Measurements from ENCODE around the gene TTLL4.

Gene TTLL4

DNA sequence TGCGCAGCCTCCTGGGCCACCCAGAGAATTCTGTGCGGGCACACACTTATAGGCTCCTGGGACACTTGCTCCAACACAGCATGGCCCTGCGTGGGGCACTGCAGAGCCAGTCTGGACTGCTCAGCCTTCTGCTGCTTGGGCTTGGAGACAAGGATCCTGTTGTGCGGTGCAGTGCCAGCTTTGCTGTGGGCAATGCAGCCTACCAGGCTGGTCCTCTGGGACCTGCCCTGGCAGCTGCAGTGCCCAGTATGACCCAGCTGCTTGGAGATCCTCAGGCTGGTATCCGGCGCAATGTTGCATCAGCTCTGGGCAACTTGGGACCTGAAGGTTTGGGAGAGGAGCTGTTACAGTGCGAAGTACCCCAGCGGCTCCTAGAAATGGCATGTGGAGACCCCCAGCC, 11.8 kb upstream of the TTLL4 start:
- no peaks in the 10 kb centered on the region for H3K4me1 Mint-ChIP-seq
- ATAC-seq (no peak), DNase-seq (no peak)
- no peak overlapping the region for H3K4me3 Mint-ChIP-seq
- H3K27ac Mint-ChIP-seq: no peak overlapping the region
- H3K27me3 Mint-ChIP-seq: no peaks in the 10 kb centered on the region
- no peaks in the 10 kb centered on the region for H3K36me3 Mint-ChIP-seq (ENCODE audit: low read depth)
- H3K9me3 Mint-ChIP-seq: no peaks in the 10 kb centered on the region

DNA sequence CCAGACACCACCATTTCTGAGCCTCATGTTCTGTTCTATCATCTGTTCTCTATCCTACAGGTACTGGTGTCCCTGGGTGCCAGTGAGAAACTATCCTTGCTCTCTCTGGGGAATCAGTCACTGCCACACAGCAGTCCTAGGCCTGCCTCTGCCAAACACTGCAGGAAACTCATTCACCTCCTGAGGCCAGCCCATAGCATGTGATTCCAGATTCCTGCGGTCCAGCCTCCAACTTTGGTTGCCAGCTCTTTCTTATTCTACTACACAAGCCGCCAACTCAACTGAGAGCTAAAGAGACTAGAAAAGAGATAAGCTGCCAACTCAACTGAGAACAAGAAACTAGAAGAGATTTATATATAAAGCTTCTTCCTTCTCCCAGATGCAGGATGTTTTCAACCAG, 8.8 kb upstream of the TTLL4 start:
- H3K27ac Mint-ChIP-seq: no peak overlapping the region
- DNase-seq (no peak), ATAC-seq (no peak)
- no peak overlapping the region for H3K4me3 Mint-ChIP-seq
- no peaks in the 10 kb centered on the region for H3K9me3 Mint-ChIP-seq
- H3K36me3 Mint-ChIP-seq (ENCODE audit: low read depth): no peaks in the 10 kb centered on the region
- H3K4me1 Mint-ChIP-seq: no peaks in the 10 kb centered on the region
- H3K27me3 Mint-ChIP-seq: no peaks in the 10 kb centered on the region

DNA sequence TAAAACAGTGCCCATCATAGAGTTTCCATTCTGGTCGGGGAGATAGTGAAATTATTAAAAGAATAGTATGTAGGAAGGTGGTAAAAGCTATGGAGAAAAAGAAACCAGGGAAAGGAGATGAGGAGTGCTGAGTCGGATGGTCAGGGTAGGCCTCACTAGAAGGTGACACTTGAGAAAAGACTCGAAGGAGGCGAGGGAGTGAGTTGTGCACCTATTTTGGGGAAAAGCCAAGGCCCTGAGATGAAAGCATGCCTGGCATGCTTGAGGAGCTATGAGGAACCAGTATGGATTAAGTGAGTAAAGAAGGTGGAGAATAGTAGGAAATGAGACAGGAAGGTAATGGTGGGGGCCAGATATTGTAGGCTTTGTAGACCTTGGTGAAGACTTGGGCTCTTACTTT, 7.3 kb upstream of the TTLL4 start:
- no peak overlapping the region for H3K27ac Mint-ChIP-seq
- H3K4me1 Mint-ChIP-seq: no peaks in the 10 kb centered on the region
- no peak for DNase-seq
- no peak for ATAC-seq
- no peak overlapping the region for H3K4me3 Mint-ChIP-seq
- H3K36me3 Mint-ChIP-seq (ENCODE audit: low read depth): no peaks in the 10 kb centered on the region
- H3K9me3 Mint-ChIP-seq: no peaks in the 10 kb centered on the region
- H3K27me3 Mint-ChIP-seq: peaks cover 3% of the 10 kb centered on the region

DNA sequence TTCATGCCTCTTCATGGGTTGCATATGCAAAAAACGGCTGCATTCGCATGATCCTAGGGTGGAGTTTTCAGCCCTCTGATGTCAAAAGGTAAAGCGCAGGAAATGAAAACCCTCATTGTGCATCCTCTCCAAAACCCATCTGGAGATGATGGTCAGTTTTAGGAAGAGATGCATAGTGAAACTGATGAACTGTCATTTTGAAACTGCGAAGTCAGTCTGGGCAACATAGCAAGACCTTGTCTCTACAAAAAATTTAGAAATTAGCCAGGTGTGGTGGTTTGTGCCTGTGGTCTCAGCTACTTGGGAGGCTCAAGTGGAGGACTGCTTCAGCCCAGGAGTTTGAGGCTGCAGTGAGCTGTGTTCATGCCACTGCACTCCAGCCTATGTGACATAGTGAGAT, 2.5 kb upstream of the TTLL4 start:
- no peak for ATAC-seq
- Mint-ChIP-seq H3K4me1 (peaks cover 16% of the 10 kb centered on the region), H3K27me3 (peaks cover 3% of the 10 kb centered on the region), H3K9me3 (no peaks in the 10 kb centered on the region), H3K4me3 (no peak overlapping the region), H3K36me3 (ENCODE audit: low read depth) (no peaks in the 10 kb centered on the region), H3K27ac (no peak overlapping the region)
- DNase-seq: no peak

DNA sequence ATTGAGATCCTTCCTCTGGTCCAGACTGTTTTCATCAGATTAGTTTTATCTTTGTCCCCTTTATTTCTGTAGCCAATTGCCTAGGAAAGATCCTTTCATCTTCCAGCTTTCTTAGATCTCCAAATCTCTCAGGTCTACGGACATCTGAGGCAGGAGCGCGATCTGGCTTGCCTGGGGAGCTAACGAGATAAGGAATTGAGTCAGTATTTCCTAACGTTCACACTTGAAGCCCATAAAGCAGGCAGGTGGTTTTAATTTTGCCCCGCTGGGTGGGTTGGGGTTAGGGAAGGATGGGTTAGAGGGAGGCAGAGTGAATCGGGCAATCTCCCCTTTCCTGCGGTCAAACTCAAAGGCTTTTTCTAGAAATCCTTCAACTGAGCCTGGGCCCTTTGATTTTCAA, 727 bp upstream of the TTLL4 start:
- no peaks in the 10 kb centered on the region for H3K9me3 Mint-ChIP-seq
- no peak for ATAC-seq
- H3K4me3 Mint-ChIP-seq: peak overlapping the region; percentile 98
- no peak for DNase-seq
- peaks cover 3% of the 10 kb centered on the region for H3K27me3 Mint-ChIP-seq
- peaks cover 23% of the 10 kb centered on the region for H3K4me1 Mint-ChIP-seq
- H3K27ac Mint-ChIP-seq: peak overlapping the region; percentile 35
- no peaks in the 10 kb centered on the region for H3K36me3 Mint-ChIP-seq (ENCODE audit: low read depth)

DNA sequence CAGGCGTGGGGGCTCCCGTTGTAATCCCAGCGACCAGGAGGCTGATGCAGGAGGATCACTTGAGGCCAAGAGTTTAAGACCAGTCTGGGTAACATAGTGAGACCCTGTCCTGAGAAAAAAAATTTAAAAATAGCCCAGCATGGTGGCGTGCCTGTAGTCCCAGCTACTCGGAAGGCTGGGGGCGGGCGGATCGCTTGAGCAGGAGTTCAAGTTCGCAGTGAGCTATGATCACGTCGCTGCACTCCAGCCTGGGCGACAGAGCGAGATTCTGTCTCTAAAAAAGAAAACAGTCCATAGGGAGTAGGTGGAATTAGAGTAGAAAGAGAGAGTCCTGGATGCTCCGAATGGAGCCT, 325 bp upstream of the TTLL4 start:
- DNase-seq: no peak
- peak overlapping the region; percentile 89 for H3K27ac Mint-ChIP-seq
- peaks cover 3% of the 10 kb centered on the region for H3K27me3 Mint-ChIP-seq
- H3K4me3 Mint-ChIP-seq: peak overlapping the region; percentile 98
- no peak for ATAC-seq
- peaks cover 23% of the 10 kb centered on the region for H3K4me1 Mint-ChIP-seq
- H3K36me3 Mint-ChIP-seq (ENCODE audit: low read depth): no peaks in the 10 kb centered on the region
- H3K9me3 Mint-ChIP-seq: no peaks in the 10 kb centered on the region

DNA sequence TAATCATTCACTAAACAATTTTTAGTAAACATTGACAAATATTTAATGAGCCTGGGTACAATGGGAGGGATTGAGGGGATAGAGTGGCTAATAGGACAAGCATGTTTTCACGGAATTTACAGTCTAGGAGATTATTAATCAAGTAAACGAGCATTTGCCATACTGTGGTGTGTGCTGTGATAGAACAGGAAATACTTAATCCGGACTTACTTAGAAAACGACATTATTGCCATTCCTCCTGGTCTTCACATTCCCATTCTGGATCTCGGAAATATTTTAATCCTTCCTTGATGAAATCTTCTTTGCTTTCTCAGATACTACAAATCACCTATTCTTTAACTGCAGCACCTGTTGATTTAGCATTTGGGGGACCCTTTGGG, 905 bp downstream of the TTLL4 start:
- H3K36me3 Mint-ChIP-seq (ENCODE audit: low read depth): peaks cover 5% of the 10 kb centered on the region
- no peaks in the 10 kb centered on the region for H3K9me3 Mint-ChIP-seq
- ATAC-seq: no peak
- peaks cover 3% of the 10 kb centered on the region for H3K27me3 Mint-ChIP-seq
- DNase-seq: no peak
- peak overlapping the region; percentile 89 for H3K27ac Mint-ChIP-seq
- peaks cover 23% of the 10 kb centered on the region for H3K4me1 Mint-ChIP-seq
- H3K4me3 Mint-ChIP-seq: peak overlapping the region; percentile 98

DNA sequence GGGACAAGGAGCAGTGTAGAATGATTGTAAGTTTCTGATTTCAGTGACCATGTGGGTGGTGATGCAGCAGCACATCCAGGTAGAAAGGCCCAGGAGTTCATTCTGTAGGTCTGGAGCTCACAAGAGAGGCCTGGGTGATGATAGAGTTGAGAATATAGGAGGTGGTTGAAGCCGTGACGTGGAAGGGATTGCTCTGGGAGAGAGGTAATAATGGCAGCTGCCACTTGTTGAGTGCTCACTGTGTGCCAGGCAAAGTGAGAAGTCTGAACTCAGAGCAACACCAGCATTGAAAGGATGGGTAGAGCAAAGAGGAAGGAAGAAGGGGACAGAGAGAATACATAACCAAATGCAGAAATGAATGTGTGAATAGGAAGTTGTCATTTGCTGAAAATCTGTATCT, 3.3 kb downstream of the TTLL4 start:
- Mint-ChIP-seq H3K36me3 (ENCODE audit: low read depth) (peaks cover 11% of the 10 kb centered on the region), H3K9me3 (no peaks in the 10 kb centered on the region), H3K27me3 (no peaks in the 10 kb centered on the region), H3K4me3 (no peak overlapping the region), H3K4me1 (peaks cover 33% of the 10 kb centered on the region), H3K27ac (no peak overlapping the region)
- DNase-seq: no peak
- no peak for ATAC-seq

DNA sequence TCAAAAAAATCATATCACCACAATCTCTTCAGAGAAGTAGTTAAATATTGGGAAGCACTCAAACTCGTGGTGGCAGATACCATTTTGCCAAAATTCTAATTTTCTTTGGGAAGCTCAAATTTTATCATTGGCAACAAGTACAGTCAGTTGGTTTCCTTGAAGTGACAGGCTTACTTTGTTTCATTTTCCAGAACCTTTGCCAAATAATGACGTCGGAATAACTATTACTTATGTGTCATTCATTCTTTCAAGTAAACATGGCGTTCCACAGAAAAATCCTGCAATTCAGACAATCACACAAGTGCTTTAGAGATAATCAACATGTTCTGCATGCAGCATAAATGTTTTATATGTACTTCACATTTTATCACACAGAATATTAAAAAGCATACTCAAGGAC, 5.4 kb downstream of the TTLL4 start:
- ATAC-seq: no peak
- no peak for DNase-seq
- Mint-ChIP-seq H3K9me3 (no peaks in the 10 kb centered on the region), H3K27me3 (no peaks in the 10 kb centered on the region), H3K4me1 (peaks cover 29% of the 10 kb centered on the region), H3K36me3 (ENCODE audit: low read depth) (peaks cover 20% of the 10 kb centered on the region), H3K27ac (no peak overlapping the region), H3K4me3 (no peak overlapping the region)

DNA sequence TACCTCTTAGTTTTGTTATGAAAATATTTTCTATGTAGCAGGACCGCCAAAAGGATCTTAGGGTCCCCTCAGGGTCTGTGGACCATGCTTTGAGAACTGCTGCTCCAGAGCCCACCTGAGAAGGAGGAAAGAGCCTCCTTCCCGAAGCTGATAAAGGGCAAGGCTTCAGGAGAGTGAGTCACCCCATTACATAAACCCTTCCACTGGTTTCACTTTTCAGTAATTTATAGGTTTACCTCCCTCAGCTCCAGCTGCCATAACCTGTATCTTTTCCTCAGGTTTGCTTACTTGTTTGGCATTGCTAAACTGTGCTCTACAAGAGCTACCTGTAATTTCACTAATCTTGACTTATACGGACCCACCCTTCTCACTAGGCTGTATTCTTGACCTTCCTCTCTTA, 6.6 kb downstream of the TTLL4 start:
- Mint-ChIP-seq H3K36me3 (ENCODE audit: low read depth) (peaks cover 20% of the 10 kb centered on the region), H3K27ac (no peak overlapping the region), H3K4me1 (peaks cover 18% of the 10 kb centered on the region), H3K27me3 (no peaks in the 10 kb centered on the region), H3K4me3 (no peak overlapping the region), H3K9me3 (no peaks in the 10 kb centered on the region)
- DNase-seq (no peak), ATAC-seq (peak; percentile 43)

DNA sequence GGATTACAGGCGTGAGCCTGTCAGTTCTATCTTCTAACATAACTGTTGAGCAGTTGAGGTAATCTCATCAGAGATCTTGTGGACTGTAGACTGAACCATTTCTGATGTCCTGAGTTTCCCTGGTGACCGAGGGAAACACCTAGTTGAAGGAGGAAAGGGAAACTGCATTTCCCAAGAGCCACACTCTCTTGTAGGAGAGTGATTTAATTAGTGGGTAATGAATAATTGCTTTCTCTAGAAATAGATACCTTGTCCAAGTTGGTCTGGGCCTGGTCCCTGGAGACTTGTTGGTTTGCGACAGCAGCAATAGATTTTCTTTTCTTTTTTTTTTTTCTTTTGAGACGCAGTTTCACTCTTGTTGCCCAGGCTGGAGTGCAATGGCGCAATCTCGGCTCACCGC, 7.4 kb downstream of the TTLL4 start:
- no peak for DNase-seq
- H3K27ac Mint-ChIP-seq: no peak overlapping the region
- H3K4me3 Mint-ChIP-seq: no peak overlapping the region
- H3K27me3 Mint-ChIP-seq: no peaks in the 10 kb centered on the region
- H3K9me3 Mint-ChIP-seq: no peaks in the 10 kb centered on the region
- no peak for ATAC-seq
- peaks cover 24% of the 10 kb centered on the region for H3K4me1 Mint-ChIP-seq
- peaks cover 20% of the 10 kb centered on the region for H3K36me3 Mint-ChIP-seq (ENCODE audit: low read depth)

DNA sequence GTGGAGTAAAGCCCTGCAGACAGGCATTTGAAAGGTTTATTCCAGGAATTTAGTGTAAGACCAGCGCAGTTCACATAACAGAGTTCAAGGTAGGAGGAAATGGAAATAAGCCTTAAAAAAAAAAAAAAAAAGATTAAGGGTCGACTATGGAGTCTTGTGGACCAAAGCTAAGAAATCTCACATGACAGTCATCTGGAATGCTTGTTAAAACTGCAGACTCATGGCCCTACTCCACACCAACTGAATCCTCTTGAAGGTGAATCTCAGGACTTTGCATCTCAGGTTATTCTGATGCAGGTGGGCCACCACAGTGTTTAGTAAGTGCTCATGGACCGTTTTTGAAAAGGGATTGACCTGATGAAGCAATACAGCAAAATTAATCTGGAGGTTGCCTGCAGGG, 8.8 kb downstream of the TTLL4 start:
- no peaks in the 10 kb centered on the region for H3K27me3 Mint-ChIP-seq
- ATAC-seq (no peak), DNase-seq (no peak)
- H3K4me1 Mint-ChIP-seq: peaks cover 24% of the 10 kb centered on the region
- H3K4me3 Mint-ChIP-seq: no peak overlapping the region
- H3K36me3 Mint-ChIP-seq (ENCODE audit: low read depth): peaks cover 26% of the 10 kb centered on the region
- H3K27ac Mint-ChIP-seq: no peak overlapping the region
- H3K9me3 Mint-ChIP-seq: no peaks in the 10 kb centered on the region

DNA sequence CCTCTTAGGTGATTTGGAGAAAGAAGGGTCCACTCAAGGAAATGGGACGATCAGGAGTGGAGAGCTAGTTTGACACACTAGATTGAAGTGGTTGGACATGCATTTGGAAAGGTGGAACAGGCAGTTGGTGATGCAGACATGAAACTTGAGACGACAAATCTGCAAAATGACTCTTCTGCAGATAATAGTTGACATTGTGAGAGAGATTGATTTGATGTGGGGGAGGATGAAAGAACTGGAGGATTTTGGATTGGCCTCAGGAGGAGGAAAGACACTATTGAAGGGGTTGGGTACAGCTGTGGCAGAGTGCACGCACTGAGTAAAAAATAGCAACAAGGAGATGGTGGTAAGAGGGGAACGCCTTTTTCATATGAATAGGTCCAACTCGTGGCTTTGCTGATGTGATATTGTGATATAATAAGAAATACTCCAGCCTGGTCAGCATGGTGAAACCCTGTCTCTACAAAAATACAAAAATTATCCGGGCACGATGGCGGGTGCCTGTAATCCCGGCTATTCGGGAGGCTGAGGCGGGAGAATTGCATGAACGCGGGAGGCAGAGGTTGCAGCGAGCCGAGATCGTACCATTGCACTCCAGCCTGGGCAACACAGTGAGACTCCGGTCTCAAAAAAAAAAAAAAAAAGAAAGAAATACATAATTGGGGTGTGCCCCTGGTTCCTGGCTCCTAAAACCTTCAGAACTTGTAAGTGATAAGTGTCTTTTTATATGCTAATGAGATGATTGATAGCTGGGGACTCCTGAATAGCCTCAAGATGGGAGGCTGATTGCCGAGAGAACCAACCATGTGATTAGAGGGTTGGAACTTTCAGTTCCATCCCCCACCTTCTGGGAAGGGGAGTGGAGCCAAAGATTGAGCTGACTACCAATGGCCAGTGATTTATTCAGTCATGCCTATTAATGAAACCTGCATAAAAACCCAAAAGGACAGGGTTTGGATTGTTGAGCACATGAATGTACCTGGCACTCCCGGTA, 9.7 kb downstream of the TTLL4 start:
- Mint-ChIP-seq H3K9me3 (no peaks in the 10 kb centered on the region), H3K27me3 (no peaks in the 10 kb centered on the region), H3K4me3 (no peak overlapping the region), H3K36me3 (ENCODE audit: low read depth) (peaks cover 32% of the 10 kb centered on the region), H3K27ac (no peak overlapping the region), H3K4me1 (peaks cover 24% of the 10 kb centered on the region)
- DNase-seq (no peak), ATAC-seq (no peak)

DNA sequence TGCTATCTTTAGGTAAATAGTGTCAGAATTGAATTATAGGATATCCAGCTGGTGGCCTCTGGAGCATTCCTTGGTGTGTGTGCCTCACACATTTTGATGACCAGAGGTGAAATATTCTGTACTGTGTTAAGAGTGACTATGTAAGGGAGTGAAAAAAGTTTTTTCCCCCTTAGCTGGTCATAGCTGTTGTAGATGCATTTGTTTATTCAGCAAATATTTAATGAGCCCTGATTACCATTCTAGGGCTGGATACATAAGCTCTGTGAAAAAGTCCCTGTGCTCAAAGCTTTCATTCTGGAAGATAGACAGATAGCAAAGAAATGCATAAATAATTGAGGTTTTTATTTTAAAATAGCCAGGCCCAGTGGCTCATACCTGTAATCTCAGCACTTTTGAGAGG, 10.9 kb downstream of the TTLL4 start:
- no peaks in the 10 kb centered on the region for H3K27me3 Mint-ChIP-seq
- peaks cover 7% of the 10 kb centered on the region for H3K9me3 Mint-ChIP-seq
- H3K27ac Mint-ChIP-seq: no peak overlapping the region
- ATAC-seq (no peak), DNase-seq (no peak)
- H3K4me3 Mint-ChIP-seq: no peak overlapping the region
- H3K4me1 Mint-ChIP-seq: peaks cover 24% of the 10 kb centered on the region
- H3K36me3 Mint-ChIP-seq (ENCODE audit: low read depth): peaks cover 34% of the 10 kb centered on the region

DNA sequence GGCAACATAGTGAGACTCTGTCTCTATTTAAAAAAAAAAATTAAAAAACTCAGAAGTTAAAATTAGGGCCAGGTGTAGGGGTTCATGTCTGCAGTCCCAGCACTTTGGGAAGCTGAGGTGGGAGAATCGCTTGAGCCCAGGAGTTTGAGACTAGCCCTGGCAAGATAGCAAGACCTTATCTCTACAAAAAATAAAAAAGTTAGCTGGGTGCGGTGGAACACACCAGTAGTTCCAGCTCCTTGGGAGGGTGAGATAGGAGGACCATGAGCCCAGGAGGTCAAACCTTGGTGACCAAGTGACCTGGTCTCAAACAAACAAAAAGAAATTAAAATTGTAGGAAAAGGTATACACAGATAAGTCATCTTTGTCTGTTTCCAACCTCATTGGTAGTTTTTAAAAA, 11.3 kb downstream of the TTLL4 start:
- H3K27ac Mint-ChIP-seq: no peak overlapping the region
- peaks cover 35% of the 10 kb centered on the region for H3K36me3 Mint-ChIP-seq (ENCODE audit: low read depth)
- H3K4me3 Mint-ChIP-seq: no peak overlapping the region

DNA sequence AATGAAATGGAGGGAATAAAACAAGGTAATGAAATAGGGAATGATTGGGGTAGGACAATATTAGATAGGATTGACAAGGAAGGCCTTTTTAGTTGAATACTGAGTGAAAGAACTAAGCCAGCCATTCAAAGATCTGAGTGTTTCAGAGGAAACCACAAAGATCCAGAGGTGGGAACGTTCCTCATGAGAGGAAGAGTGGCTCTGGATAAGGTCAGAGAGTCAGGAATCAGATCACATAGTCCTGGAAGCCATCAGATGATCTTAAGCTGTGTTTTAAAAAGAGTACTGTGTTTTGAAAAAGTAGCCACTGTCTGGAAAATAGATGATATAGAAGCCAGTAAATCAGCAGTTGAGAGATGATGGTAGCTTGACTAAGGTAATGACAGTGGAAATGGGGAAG, 11.8 kb downstream of the TTLL4 start:
- Mint-ChIP-seq H3K27ac (no peak overlapping the region), H3K4me3 (no peak overlapping the region), H3K4me1 (peaks cover 16% of the 10 kb centered on the region), H3K36me3 (ENCODE audit: low read depth) (peaks cover 36% of the 10 kb centered on the region), H3K27me3 (no peaks in the 10 kb centered on the region), H3K9me3 (peaks cover 11% of the 10 kb centered on the region)
- ATAC-seq: no peak
- DNase-seq: no peak

More for the DNA sequence above, 11.3 kb downstream of the TTLL4 start:
- Mint-ChIP-seq H3K27me3 (no peaks in the 10 kb centered on the region), H3K9me3 (peaks cover 7% of the 10 kb centered on the region), H3K4me1 (peaks cover 21% of the 10 kb centered on the region)
- ATAC-seq (no peak), DNase-seq (no peak)
